CD1c-positive myeloid dendritic cell (primary cell): Measurements from ENCODE around the gene NLRP5.
"Not testable (repeated sequence)": the region's sequence is repeated elsewhere in the genome, so short reads cannot be mapped to it uniquely, and the experiment has no call there.

Experiments used
- DNase-seq: peaks from one replicate; pipeline ENCODE4 v3.0.0-alpha.2; 2016; ENCODE audit errors: extremely low spot score

Gene NLRP5

GRCh38 chr19:56076498-56076897, 89.9 kb downstream of the NLRP5 start:
- peak; percentile 70 for DNase-seq

- DNase-seq, result no peak
These were observed 93.0 kb downstream of the NLRP5 start for GRCh38 chr19:56079609-56080008.

GRCh38 chr19:56080669-56081401, 94.3 kb downstream of the NLRP5 start:
- peak; percentile 83 for DNase-seq

GRCh38 chr19:56083668-56084067, 97.1 kb downstream of the NLRP5 start:
- no peak for DNase-seq

GRCh38 chr19:56084835-56085536, 98.4 kb downstream of the NLRP5 start:
- DNase-seq, result no peak

GRCh38 chr19:56085571-56086275, 99.1 kb downstream of the NLRP5 start:
- DNase-seq, result no peak

GRCh38 chr19:56086671-56087430, 100.3 kb downstream of the NLRP5 start:
- DNase-seq, result no peak

- DNase-seq, result no peak
These were observed 101.3 kb downstream of the NLRP5 start for GRCh38 chr19:56087647-56088496.

GRCh38 chr19:56088497-56089215, 102.1 kb downstream of the NLRP5 start:
- DNase-seq, result no peak

GRCh38 chr19:56089344-56089743, 102.8 kb downstream of the NLRP5 start:
- DNase-seq, result no peak

GRCh38 chr19:56091066-56091490, 104.5 kb downstream of the NLRP5 start:
- no peak for DNase-seq

- DNase-seq, result no peak
These were observed 105.4 kb downstream of the NLRP5 start for GRCh38 chr19:56091751-56092546.

GRCh38 chr19:56092685-56093631, 106.4 kb downstream of the NLRP5 start:
- DNase-seq, result no peak

GRCh38 chr19:56094449-56094848, 107.9 kb downstream of the NLRP5 start:
- DNase-seq, result no peak

GRCh38 chr19:56096665-56097064, 110.1 kb downstream of the NLRP5 start:
- no peak for DNase-seq

GRCh38 chr19:56097306-56097705, 110.7 kb downstream of the NLRP5 start:
- DNase-seq, result no peak

GRCh38 chr19:56097776-56098175, 111.2 kb downstream of the NLRP5 start:
- DNase-seq, result no peak

- DNase-seq, result not testable (repeated sequence)
These were observed 111.7 kb downstream of the NLRP5 start for GRCh38 chr19:56098237-56098636.
